Measurements from ENCODE around the gene PDZK1.

DNA sequence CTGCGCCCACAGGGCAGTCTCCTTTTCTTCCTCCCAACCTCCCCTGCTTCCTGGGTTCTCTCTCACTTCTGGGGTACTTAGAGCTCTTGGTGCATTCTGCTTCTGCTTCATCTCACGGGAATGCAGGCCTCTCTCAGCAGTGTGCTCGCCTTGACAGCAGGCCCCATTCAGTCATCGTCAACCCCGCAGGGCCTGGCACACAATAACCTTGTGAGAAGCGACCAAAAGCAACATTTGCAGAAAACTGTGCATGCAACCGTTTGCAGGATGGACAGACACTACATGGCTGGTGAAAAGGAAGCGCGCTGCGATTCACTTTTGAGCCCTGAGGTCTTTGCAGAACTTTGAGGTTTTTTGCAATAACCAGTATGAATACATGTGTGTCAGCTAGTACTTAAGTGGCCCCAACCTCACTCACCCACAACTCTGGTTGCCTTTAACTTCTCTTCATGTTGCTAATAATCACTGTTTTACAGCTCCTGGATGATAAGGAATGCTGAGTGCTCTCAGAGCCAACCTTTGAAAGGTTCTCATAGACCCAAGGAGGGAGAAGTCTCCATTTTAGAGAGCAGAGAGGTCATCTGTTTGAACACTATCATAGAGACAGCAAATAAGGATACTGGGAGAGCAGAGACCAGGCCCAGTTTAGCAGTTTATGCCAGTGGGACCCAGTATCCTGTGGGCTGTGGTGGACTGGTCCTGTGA, 9.6 kb upstream of the PDZK1 start:
- TF ChIP-seq POLR2AphosphoS5 (IDR thresholded peaks at IDR 0.05; ENCODE audit: low read depth, low read length) (no peak), TAF1 (IDR thresholded peaks at IDR 0.05; ENCODE audit: low read depth, low read length) (no peak)

All from GM12891 (cell line).